ENCODE results near the gene CCDC6.

DNA sequence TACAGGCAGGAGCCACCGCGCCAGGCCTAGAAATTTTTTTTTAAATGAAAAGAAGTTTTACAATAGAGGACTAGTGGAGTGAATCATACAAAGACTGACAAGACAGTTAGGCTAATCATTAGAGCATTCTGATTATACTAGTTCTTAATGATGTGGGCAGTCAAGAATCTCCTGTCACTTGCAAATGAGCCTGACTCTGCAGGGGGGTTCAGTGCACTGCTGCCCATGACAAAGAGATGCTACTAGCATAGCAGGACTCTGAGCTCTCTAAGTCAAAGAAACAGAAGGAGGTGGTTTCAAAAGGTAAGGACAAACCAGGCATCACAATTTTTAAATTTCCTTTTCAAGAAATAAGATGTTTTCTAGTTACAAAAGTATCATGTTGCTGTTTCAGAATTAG lies 59.0 kb downstream of the CCDC6 start:
- TF ChIP-seq, protein P1, sequence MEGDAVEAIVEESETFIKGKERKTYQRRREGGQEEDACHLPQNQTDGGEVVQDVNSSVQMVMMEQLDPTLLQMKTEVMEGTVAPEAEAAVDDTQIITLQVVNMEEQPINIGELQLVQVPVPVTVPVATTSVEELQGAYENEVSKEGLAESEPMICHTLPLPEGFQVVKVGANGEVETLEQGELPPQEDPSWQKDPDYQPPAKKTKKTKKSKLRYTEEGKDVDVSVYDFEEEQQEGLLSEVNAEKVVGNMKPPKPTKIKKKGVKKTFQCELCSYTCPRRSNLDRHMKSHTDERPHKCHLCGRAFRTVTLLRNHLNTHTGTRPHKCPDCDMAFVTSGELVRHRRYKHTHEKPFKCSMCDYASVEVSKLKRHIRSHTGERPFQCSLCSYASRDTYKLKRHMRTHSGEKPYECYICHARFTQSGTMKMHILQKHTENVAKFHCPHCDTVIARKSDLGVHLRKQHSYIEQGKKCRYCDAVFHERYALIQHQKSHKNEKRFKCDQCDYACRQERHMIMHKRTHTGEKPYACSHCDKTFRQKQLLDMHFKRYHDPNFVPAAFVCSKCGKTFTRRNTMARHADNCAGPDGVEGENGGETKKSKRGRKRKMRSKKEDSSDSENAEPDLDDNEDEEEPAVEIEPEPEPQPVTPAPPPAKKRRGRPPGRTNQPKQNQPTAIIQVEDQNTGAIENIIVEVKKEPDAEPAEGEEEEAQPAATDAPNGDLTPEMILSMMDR (optimal IDR thresholded peaks at IDR 0.05 in 1 of 3, IDR thresholded peaks at IDR 0.05 in 1 of 3, conservative IDR thresholded peaks at IDR 0.05 in 1 of 3; ENCODE audit: extremely low read depth in 1 of 3, insufficient read depth in 2 of 3, low read length in 3 of 3) = no peak
- TF ChIP-seq EZH2 (IDR thresholded peaks at IDR 0.05; ENCODE audit: low read length) = no peak

Measured in keratinocyte (primary cell).